GM21367 (cell line): Measurements from ENCODE around the gene RUNX1.
"Not testable (repeated sequence)": the region's sequence is repeated elsewhere in the genome, so short reads cannot be mapped to it uniquely, and the experiment has no call there.

Experiments used
- ATAC-seq: cut with Tn5 transposase; IDR thresholded peaks from one replicate; pipeline ENCODE4 v1.9.1; 2021; ENCODE audit not compliant: unreplicated experiment

Gene RUNX1

GRCh38 chr21:34815831-34816705 lies 233.0 kb downstream of the RUNX1 start:
- ATAC-seq, result no peak

DNA sequence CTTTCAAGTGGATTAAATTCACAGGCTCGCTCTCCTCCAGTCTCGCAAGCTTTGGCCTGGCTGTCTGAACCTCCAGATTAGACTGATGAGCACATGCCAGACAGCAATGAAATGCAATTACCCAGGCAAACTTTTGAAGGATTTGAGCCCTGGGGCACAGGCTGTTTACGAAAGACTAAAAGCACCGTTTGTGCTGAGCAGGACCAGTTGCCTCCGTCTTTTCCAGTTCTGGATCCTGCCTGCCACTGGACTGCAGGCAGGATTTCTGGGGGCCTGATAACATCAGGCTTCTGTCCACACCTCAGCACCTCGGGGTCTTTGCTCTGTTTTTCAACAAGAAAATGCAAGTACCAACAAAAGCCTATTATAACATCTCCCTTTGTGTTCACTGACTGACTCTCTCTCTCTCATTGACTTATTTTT lies 234.6 kb downstream of the RUNX1 start:
- no peak for ATAC-seq

- no peak for ATAC-seq
Measured at GRCh38 chr21:34813266-34813894, 235.7 kb downstream of the RUNX1 start.

- no peak for ATAC-seq
Measured at GRCh38 chr21:34812504-34813265, 236.4 kb downstream of the RUNX1 start.

- no peak for ATAC-seq
Measured at GRCh38 chr21:34811368-34811767, 237.7 kb downstream of the RUNX1 start.

- ATAC-seq, result no peak
Measured at GRCh38 chr21:34810786-34811185, 238.3 kb downstream of the RUNX1 start.

- ATAC-seq, result no peak
Measured at GRCh38 chr21:34809822-34810221, 239.3 kb downstream of the RUNX1 start.

DNA sequence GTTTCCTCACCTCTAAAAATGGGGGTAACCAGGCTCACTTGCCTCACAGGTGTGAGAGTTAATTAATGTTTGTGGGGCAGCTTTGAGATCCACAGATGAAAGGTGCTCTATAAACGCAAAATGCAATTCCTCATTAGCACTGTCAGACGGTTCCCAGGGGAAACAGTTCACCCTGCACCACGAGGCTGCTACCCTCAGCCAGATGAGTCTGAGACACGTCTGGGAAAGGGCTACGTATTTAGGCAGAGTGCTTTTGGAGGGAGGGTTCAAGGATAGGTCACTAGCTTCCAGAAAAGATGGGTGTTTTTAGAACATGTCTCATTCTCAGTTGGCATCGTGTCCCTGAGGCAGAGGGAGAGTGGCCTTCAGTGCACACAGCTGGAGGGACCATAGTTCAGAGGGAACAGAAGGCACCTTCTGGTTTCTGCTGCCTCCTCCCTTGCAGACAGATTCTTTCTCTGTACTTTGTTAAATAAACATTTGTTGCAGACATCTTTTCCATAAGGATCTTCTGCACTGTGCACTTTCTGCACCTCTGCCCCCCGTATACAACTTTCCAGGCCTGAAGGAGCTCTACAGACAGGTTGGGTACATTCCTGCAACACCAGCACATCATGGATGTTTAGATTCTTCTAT lies 240.4 kb downstream of the RUNX1 start:
- ATAC-seq, result no peak

- ATAC-seq, result no peak
Measured at GRCh38 chr21:34807881-34808568, 241.1 kb downstream of the RUNX1 start.

DNA sequence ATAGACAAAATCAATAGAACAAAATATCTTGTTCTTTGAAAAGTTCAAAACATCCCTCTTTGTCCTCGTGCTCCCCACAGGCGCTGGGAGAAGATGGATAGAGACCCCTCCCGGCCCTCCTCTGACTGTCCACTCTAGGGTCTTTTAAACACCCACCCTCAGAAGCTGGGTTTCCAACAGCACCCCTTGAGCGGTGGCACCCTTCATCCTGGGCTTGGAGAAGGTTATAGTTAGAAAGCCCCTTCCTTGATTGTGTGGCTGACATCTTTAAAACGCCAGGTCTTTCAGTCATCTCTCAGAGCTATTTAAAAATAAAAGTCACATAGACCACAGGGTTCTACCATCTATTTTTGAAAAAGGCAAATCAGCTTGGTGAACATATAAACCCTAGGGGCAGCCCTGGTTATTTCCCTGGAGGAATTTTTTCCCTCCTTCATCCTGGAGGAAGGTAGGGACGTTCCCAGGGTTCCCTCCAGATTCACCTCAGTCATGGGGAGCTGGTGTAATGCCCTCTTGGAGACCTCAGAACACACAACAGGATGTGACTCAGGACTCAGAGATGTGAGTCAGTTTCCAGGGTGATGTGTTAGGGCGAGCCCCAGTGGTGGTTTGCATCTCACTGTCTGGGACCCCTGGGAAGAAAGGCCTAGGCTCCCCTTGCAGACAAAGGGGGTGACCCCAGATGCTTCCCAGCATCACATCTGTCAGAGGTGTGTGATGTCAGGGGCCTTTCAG lies 241.8 kb downstream of the RUNX1 start:
- no peak for ATAC-seq

GRCh38 chr21:34806423-34806822 lies 242.7 kb downstream of the RUNX1 start:
- ATAC-seq, result no peak

DNA sequence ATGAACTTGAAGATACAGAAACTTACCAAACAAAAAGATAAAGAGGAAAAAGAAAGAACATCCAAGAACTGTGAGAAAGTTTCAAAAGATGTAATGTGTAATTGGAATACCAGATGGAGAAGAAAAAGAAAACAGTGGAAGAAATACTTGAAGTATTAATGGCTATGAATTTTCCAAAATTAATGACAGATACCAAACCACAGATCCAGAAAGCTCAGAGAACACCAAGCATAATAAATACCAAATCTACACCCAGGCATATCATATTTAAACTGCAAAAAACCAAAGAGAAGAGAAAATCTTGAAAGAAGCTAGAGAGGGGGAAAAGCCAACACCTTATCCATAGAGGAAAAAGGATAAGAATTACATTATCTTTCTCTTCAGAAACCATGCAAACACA lies 243.9 kb downstream of the RUNX1 start:
- no peak for ATAC-seq

DNA sequence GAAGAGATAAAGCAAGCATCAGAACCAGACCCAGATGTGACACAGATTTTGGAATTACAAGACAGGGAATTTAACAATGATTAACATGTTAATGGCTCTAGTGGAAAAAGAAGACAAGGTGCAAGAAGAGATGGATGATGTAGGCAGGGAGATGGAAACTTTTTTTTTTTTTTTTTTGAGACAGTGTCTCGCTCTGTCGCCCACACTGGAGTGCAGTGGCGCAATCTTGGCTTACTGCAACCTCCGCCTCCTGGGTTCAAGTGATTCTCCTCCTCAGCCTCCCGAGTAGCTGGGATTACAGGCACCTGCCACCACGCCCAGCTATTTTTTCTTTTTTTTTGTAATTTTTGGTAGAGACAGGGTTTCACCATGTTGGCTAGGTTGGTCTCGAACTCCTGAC lies 244.5 kb downstream of the RUNX1 start:
- not testable (repeated sequence) for ATAC-seq

- no peak for ATAC-seq
Measured at GRCh38 chr21:34803782-34804370, 245.2 kb downstream of the RUNX1 start.

DNA sequence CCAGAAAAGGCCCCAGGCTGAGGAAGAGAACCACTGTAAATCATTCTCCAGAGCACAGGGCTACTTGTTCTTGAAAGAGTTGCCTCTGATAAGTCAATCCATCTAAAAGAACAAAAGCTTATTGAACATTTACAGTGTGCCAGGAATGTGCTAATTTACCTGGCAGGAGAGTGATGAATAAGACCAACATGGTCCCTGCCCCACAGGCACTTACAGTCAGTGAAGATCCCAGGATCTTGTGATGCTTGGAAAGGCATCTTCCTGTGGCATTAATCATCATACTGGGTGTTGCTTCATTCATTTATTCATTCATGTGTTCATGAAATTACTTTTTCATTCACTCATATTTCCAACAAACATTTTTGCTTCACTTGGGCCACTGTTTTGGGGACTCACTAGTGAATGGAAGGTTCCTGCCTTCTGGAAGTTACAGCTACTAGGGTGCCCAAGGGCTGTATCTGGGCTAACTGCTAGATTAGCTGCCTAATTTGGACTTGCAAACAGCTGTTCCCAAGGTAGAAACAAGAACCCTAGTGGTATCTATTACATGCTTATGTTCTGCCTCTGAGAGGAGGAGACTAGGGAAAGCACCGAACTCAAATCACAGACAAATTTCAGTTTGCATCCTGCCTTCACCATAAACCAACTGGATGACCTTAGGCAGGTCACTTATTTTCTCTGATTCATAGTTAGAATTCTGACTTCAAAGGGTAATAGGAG lies 246.8 kb downstream of the RUNX1 start:
- no peak for ATAC-seq

GRCh38 chr21:34801519-34802132 lies 247.5 kb downstream of the RUNX1 start:
- no peak for ATAC-seq

GRCh38 chr21:34800797-34801518 lies 248.1 kb downstream of the RUNX1 start:
- no peak for ATAC-seq

GRCh38 chr21:34799092-34799491 lies 250.0 kb downstream of the RUNX1 start:
- no peak for ATAC-seq
